ENCODE data around the gene RANBP10.

RANBP10 gene

DNA sequence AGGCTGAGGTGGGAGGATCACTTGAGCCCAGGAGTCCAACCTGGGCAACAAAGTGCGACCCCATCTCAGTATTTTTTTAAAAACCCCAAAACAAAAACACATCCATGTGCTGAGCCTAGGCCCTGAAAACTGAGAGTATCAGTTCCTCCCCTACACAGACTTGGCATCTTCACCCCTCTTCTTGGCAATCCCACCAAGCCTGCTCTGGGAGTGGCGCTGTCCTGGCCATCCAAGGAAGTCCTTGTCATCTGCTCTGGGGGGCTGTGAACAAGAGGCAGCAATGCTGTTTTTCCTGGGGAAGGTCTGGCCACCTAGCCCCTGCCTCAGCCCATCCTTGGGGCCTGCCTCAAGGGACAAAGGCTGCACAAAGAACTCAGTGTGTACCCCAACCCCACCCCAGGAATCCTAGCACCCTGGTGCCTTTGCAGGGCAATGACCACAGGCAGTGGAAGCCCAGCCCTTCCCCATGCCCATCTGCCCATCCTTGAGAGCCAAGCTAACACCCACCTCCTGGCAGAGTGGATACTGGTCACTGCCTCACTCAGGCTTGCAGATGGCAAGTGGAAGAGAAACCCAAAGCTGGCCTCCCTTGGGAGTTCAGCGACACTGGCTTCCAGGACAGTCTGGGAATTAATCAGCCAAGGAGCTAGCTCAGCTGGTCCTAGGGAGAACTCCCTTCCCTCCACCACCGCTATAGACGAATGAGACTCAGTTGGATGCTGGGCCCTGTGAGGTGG is 72.5 kb downstream of the RANBP10 start:
- no peak for DNase-seq (ENCODE audit: low read depth, low spot score)
- no peak overlapping the region for H3K9ac ChIP-seq (ENCODE audit: insufficient read length)

GRCh38 chr16:67731753-67732095 is 74.6 kb downstream of the RANBP10 start:
- TF ChIP-seq FOXP2 (optimal IDR thresholded peaks at IDR 0.05; ENCODE audit: control extremely low read depth, extremely low read length, insufficient read depth) (no peak), EZH2 (IDR thresholded peaks at IDR 0.05) (no peak), POLR2AphosphoS5 (IDR thresholded peaks at IDR 0.05; ENCODE audit: borderline replicate concordance, low read depth, low read length) (no peak)
- Histone ChIP-seq H3K9me3 (ENCODE audit: low read depth, low read length) (no peaks in the 10 kb centered on the region), H3K4me3 (no peak overlapping the region), H3K27ac (no peak overlapping the region), H3K36me3 (ENCODE audit: insufficient read depth, low read length) (no peaks in the 10 kb centered on the region), H3K9ac (ENCODE audit: insufficient read length) (no peak overlapping the region)
- DNase-seq (ENCODE audit: low read depth, low spot score), result no peak

More for the DNA sequence above, 72.5 kb downstream of the RANBP10 start:
- Histone ChIP-seq H3K4me3 (no peak overlapping the region), H3K27ac (no peak overlapping the region), H3K9me3 (ENCODE audit: low read depth, low read length) (no peaks in the 10 kb centered on the region), H3K36me3 (ENCODE audit: insufficient read depth, low read length) (no peaks in the 10 kb centered on the region)
- TF ChIP-seq EZH2 (IDR thresholded peaks at IDR 0.05) (no peak), FOXP2 (optimal IDR thresholded peaks at IDR 0.05; ENCODE audit: control extremely low read depth, extremely low read length, insufficient read depth) (no peak)

GRCh38 chr16:67731071-67731752 is 75.1 kb downstream of the RANBP10 start:
- no peak for DNase-seq (ENCODE audit: low read depth, low spot score)
- no peaks in the 10 kb centered on the region for H3K36me3 ChIP-seq (ENCODE audit: insufficient read depth, low read length)
- no peak overlapping the region for H3K9ac ChIP-seq (ENCODE audit: insufficient read length)

GRCh38 chr16:67730326-67730725 is 76.0 kb downstream of the RANBP10 start:
- no peak overlapping the region for H3K9ac ChIP-seq (ENCODE audit: insufficient read length)
- H3K36me3 ChIP-seq (ENCODE audit: insufficient read depth, low read length), result no peaks in the 10 kb centered on the region
- H3K9me3 ChIP-seq (ENCODE audit: low read depth, low read length), result no peaks in the 10 kb centered on the region
- no peak overlapping the region for H3K4me3 ChIP-seq
- DNase-seq (ENCODE audit: low read depth, low spot score), result no peak
- no peak overlapping the region for H3K27ac ChIP-seq
- TF ChIP-seq POLR2AphosphoS5 (IDR thresholded peaks at IDR 0.05; ENCODE audit: borderline replicate concordance, low read depth, low read length) (no peak), EZH2 (IDR thresholded peaks at IDR 0.05) (no peak), FOXP2 (optimal IDR thresholded peaks at IDR 0.05; ENCODE audit: control extremely low read depth, extremely low read length, insufficient read depth) (no peak)

More at GRCh38 chr16:67731071-67731752, 75.1 kb downstream of the RANBP10 start:
- H3K4me3 ChIP-seq, result no peak overlapping the region
- no peak overlapping the region for H3K27ac ChIP-seq
- TF ChIP-seq FOXP2 (optimal IDR thresholded peaks at IDR 0.05; ENCODE audit: control extremely low read depth, extremely low read length, insufficient read depth), result no peak
- TF ChIP-seq POLR2AphosphoS5 (IDR thresholded peaks at IDR 0.05; ENCODE audit: borderline replicate concordance, low read depth, low read length), result no peak
- TF ChIP-seq EZH2 (IDR thresholded peaks at IDR 0.05), result no peak
- H3K9me3 ChIP-seq (ENCODE audit: low read depth, low read length), result no peaks in the 10 kb centered on the region

GRCh38 chr16:67729636-67730248 is 76.6 kb downstream of the RANBP10 start:
- H3K4me3 ChIP-seq, result no peak overlapping the region
- no peak for TF ChIP-seq EZH2 (IDR thresholded peaks at IDR 0.05)
- TF ChIP-seq POLR2AphosphoS5 (IDR thresholded peaks at IDR 0.05; ENCODE audit: borderline replicate concordance, low read depth, low read length), result no peak
- no peak for TF ChIP-seq FOXP2 (optimal IDR thresholded peaks at IDR 0.05; ENCODE audit: control extremely low read depth, extremely low read length, insufficient read depth)
- no peaks in the 10 kb centered on the region for H3K36me3 ChIP-seq (ENCODE audit: insufficient read depth, low read length)
- no peak overlapping the region for H3K9ac ChIP-seq (ENCODE audit: insufficient read length)
- no peak for DNase-seq (ENCODE audit: low read depth, low spot score)
- H3K27ac ChIP-seq, result no peak overlapping the region
- H3K9me3 ChIP-seq (ENCODE audit: low read depth, low read length), result no peaks in the 10 kb centered on the region

- Histone ChIP-seq H3K27ac (no peak overlapping the region), H3K36me3 (ENCODE audit: insufficient read depth, low read length) (no peaks in the 10 kb centered on the region), H3K9ac (ENCODE audit: insufficient read length) (no peak overlapping the region), H3K9me3 (ENCODE audit: low read depth, low read length) (no peaks in the 10 kb centered on the region), H3K4me3 (no peak overlapping the region)
- no peak for DNase-seq (ENCODE audit: low read depth, low spot score)
- no peak for TF ChIP-seq POLR2AphosphoS5 (IDR thresholded peaks at IDR 0.05; ENCODE audit: borderline replicate concordance, low read depth, low read length)
- TF ChIP-seq EZH2 (IDR thresholded peaks at IDR 0.05), result no peak
Observed at GRCh38 chr16:67727521-67728485, 78.6 kb downstream of the RANBP10 start.

DNA sequence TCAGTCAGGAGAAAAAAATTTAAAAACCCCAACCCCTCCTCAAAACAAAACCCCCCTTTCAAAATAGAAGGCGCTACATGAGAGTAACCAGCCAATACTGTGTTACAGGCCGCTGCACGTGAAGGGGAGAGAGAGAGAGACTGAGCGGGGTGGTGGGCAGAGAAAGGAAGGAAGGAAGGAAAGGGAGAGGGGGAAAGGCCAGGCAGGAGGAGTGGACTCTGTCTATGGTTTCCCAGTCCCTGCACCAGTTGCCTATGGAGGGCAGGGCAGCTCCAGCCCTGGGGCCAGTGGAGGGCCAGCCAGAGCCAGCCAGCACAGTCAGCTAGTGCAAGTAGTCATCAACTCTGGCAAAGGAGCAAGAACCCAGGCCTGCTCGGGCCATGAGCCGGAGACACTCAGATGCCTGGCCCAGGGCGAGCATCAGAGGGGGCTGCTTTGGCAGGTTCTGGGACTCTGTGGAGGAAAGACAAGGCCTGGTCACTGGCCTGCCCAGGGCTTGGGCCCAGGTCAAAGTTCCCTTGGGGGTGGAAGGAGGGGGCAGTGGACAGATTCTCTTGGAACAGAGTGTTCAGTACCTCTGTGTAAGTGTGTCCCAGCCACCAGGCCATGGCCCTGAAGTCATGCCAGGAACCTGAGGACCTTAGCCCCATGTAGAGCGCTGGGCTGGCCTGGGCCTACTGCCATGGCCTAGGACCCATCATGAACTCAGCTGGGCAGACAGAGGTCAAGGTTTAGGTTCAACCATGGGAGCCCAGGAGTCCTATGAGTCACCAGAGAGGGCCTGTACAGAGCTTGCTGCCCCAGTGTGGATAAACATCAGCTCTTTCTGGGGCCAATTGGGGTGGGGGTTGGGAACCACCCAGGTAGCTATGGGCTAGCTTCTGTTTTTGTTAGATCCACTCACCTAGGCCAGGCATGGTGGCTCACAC is 80.0 kb downstream of the RANBP10 start:
- Histone ChIP-seq H3K36me3 (ENCODE audit: insufficient read depth, low read length) (no peaks in the 10 kb centered on the region), H3K9ac (ENCODE audit: insufficient read length) (no peak overlapping the region)

More for the DNA sequence above, 80.0 kb downstream of the RANBP10 start:
- TF ChIP-seq FOXP2 (optimal IDR thresholded peaks at IDR 0.05; ENCODE audit: control extremely low read depth, extremely low read length, insufficient read depth) (no peak), POLR2AphosphoS5 (IDR thresholded peaks at IDR 0.05; ENCODE audit: borderline replicate concordance, low read depth, low read length) (no peak), EZH2 (IDR thresholded peaks at IDR 0.05) (no peak)
- no peak for DNase-seq (ENCODE audit: low read depth, low spot score)
- H3K9me3 ChIP-seq (ENCODE audit: low read depth, low read length), result no peaks in the 10 kb centered on the region
- no peak overlapping the region for H3K27ac ChIP-seq
- no peak overlapping the region for H3K4me3 ChIP-seq

Measured in SK-N-MC (cell line).